Suprapubic skin (tissue), 4 donors: ENCODE results near the gene LY6G6D. TPM values are rescaled to one million over a fixed set of nuclear protein-coding genes. Genes with fewer than 3 reads are reported as not detected.

ENCODE experiments used
- DNase-seq, 2 donors: peaks; one replicate each; pipeline ENCODE4 v3.0.0-alpha.2; 2019; ENCODE audit warnings: low spot score in 2 of 2
- H3K27ac ChIP-seq: fragments of 200-600 bp; sonication (generic); one replicate; pipeline ENCODE4 v1.5.1; 2019
- H3K27me3 ChIP-seq: fragments of 200-600 bp; sonication (generic); one replicate; pipeline ENCODE4 v1.5.1; 2019
- H3K36me3 ChIP-seq: fragments of 200-600 bp; sonication (generic); one replicate; pipeline ENCODE4 v1.5.1; 2019
- H3K4me1 ChIP-seq: fragments of 200-600 bp; sonication (generic); one replicate; pipeline ENCODE4 v1.5.1; 2019
- H3K4me3 ChIP-seq: fragments of 200-600 bp; sonication (generic); one replicate; pipeline ENCODE4 v1.5.1; 2019; ENCODE audit warnings: mild to moderate bottlenecking
- H3K9me3 ChIP-seq: fragments of 200-600 bp; sonication (generic); one replicate; pipeline ENCODE4 v1.5.1; 2019
- CTCF ChIP-seq, 2 donors: fragments of 200-600 bp in 1 of 2; fragments of 450-650 bp in 1 of 2; sonication (generic) in 1 of 2; IDR thresholded peaks; one replicate each; pipeline ENCODE4 v1.5.1; 2016 to 2019; ENCODE audit warnings: antibody characterized with exemption in 2 of 2, mild to moderate bottlenecking in 1 of 2, moderate library complexity in 1 of 2
- EP300 ChIP-seq: sonication (generic); formaldehyde crosslinking; IDR thresholded peaks from one replicate; pipeline ENCODE4 v1.6.1; 2017; ENCODE audit warnings: antibody characterized with exemption
- POLR2A ChIP-seq, 2 donors: fragments of 450-650 bp; IDR thresholded peaks; one replicate each; pipeline ENCODE4 v1.6.1; 2017; ENCODE audit warnings: antibody characterized with exemption in 2 of 2, mild to moderate bottlenecking in 2 of 2, moderate library complexity in 2 of 2
- POLR2AphosphoS5 ChIP-seq, 3 donors: sonication (generic); formaldehyde crosslinking; IDR thresholded peaks; one replicate each; pipeline ENCODE4 v1.6.1; 2017; ENCODE audit warnings: antibody characterized with exemption in 3 of 3
- WGBS: methylation state at CpG from one replicate; pipeline ENCODE4 v1.1.5; 2018; 5-methylcytosine and 5-hydroxymethylcytosine counted together
- total RNA-seq, 4 donors: library from RNA; depleted of rRNA; stranded (reverse); fragments of >200 nt; gene quantifications; one replicate each; pipeline ENCODE4 v1.1.0, GENCODE V29; 2016

LY6G6D gene
- total RNA-seq, 4 donors from 2014 or later, result 5.5 to 30.8 TPM; not detected in 2

GRCh38 chr6:31727034-31727716 is 12.0 kb downstream of the LY6G6D start:
- no peaks in the 10 kb centered on the region for H3K9me3 ChIP-seq
- no peaks in the 10 kb centered on the region for H3K27me3 ChIP-seq
- DNase-seq, result no peak
- TF ChIP-seq POLR2AphosphoS5 (IDR thresholded peaks at IDR 0.05), result no peak
- TF ChIP-seq CTCF (IDR thresholded peaks at IDR 0.05), result no peak
- TF ChIP-seq EP300, result no peak
- TF ChIP-seq POLR2A (IDR thresholded peaks at IDR 0.05), result no peak
- no peak overlapping the region for H3K4me3 ChIP-seq
- peaks cover 44% of the 10 kb centered on the region for H3K36me3 ChIP-seq
- WGBS, result 73% methylated on average over 7 of the region's 7 CpGs
- H3K4me1 ChIP-seq, result peaks cover 46% of the 10 kb centered on the region
- peak overlapping the region; percentile 91 for H3K27ac ChIP-seq

- WGBS, result 65% methylated on average over 39 of the region's 41 CpGs
- Histone ChIP-seq H3K9me3 (no peaks in the 10 kb centered on the region), H3K27me3 (no peaks in the 10 kb centered on the region), H3K36me3 (peaks cover 52% of the 10 kb centered on the region), H3K27ac (peak overlapping the region; percentile 91), H3K4me1 (peaks cover 47% of the 10 kb centered on the region), H3K4me3 (peak overlapping the region; percentile 73)
- DNase-seq, result no peak
- TF ChIP-seq POLR2A (IDR thresholded peaks at IDR 0.05), result no peak
- no peak for TF ChIP-seq POLR2AphosphoS5 (IDR thresholded peaks at IDR 0.05)
- no peak for TF ChIP-seq EP300
- no peak for TF ChIP-seq CTCF (IDR thresholded peaks at IDR 0.05)
These were observed 12.8 kb downstream of the LY6G6D start for GRCh38 chr6:31727717-31728671.

GRCh38 chr6:31728767-31729514 is 13.8 kb downstream of the LY6G6D start, which contains the start of gene DDAH2:
Gene DDAH2 (minus strand): TSS chr6:31729299. CDS start chr6:31729161, 138 bp downstream.
- Histone ChIP-seq H3K27ac (peak within 1 kb of the TSS; percentile 91), H3K36me3 (peaks cover 62% of the 10 kb centered on the region), H3K27me3 (no peaks in the 10 kb centered on the region), H3K4me3 (peak within 1 kb of the TSS; percentile 73), H3K4me1 (peaks cover 56% of the 10 kb centered on the region), H3K9me3 (no peaks in the 10 kb centered on the region)
- 11% methylated on average over 35 of the region's 36 CpGs for WGBS
- DNase-seq, result peak in 1 of 2 donors; percentile 84
- TF ChIP-seq POLR2A (IDR thresholded peaks at IDR 0.05), result no peak
- TF ChIP-seq EP300, result no peak
- peak in 1 of 2 donors; percentile 57 for TF ChIP-seq CTCF (IDR thresholded peaks at IDR 0.05)
- TF ChIP-seq POLR2AphosphoS5 (IDR thresholded peaks at IDR 0.05), result no peak

GRCh38 chr6:31729515-31729978 is 14.4 kb downstream of the LY6G6D start:
- peak overlapping the region; percentile 73 for H3K4me3 ChIP-seq
- TF ChIP-seq POLR2A (IDR thresholded peaks at IDR 0.05), result no peak
- TF ChIP-seq POLR2AphosphoS5 (IDR thresholded peaks at IDR 0.05), result peak in 2 of 3 donors; percentile 49 to 54
- TF ChIP-seq EP300, result no peak
- TF ChIP-seq CTCF (IDR thresholded peaks at IDR 0.05), result peak in 1 of 2 donors; percentile 21
- H3K27me3 ChIP-seq, result no peaks in the 10 kb centered on the region
- H3K9me3 ChIP-seq, result no peaks in the 10 kb centered on the region
- H3K27ac ChIP-seq, result peak overlapping the region; percentile 91
- DNase-seq, result peak; percentile 96 to 97
- H3K4me1 ChIP-seq, result peaks cover 62% of the 10 kb centered on the region
- peaks cover 65% of the 10 kb centered on the region for H3K36me3 ChIP-seq
- 0% methylated on average over 14 of the region's 29 CpGs for WGBS
